ENCODE results near the gene SCRT2.

SCRT2 gene

DNA sequence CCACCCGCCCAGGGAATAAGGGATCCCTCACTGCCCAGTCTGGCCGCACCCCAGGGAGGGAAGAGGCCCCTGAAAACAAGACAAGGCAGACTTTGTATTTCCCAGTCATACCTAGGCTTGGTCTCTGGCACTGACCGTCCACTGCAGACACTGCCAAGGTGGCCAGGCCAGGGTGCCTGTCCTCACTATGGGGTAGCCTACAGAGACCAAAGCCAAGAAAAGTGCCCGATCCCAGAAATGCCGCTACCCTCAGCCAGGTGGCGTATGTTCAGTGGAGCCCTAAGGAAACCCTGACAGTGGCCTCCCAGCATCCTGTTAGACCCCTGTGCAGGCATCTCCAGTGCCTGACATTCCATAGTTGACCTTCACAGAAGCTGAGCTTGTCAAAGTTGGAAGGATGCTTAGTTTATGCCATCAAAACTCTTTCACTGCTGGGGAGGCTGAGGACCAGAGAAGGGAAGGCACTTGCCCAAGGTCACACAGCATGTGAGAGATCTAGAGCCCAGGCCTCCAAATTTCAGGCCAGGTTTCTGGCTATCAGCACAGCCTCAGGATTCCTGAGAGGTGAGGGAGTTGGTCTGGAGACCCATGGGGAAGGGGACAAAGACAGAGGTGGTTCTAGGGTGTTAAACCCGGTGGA is 2.5 kb downstream of the SCRT2 start:
- DNase-seq (ENCODE audit: low spot score) = no peak

DNA sequence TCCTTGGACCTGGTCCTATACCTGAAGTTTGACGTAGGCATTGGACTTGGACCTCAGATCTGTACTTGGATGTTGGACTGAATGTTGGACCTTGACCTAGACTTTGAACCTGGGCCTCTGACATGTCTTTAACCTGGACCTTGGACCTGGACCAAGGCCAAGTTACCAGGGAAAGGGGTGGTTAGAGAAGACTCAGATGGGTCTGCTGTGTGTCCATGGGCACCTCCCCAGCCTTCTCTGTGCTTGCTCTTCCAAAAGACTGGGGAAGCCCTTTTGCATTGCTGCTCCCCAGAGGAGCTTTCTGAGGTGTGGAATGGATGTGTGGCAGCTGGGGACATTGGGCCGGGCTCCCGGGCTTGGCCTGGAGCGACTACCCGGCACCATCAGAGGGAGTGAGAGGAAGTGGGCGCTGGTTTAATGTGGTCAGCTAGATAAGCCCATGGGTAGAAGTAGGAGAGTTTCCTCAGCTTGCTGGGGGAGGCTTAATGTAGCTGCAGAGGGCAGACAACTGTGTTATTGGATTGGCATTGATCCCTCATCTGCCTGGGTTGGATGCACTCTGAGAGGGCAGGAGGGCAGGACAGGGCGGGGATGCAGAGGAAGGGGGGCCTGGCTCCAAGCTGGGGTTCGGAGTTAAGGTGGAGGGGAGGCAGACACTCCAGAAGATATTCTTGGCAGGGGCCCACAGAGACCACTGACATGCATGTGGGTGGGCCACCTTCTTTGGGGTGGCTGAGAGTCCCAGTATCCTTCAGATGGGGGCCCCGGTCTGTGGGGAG is 4.2 kb downstream of the SCRT2 start:
- DNase-seq (ENCODE audit: low spot score) = no peak

DNA sequence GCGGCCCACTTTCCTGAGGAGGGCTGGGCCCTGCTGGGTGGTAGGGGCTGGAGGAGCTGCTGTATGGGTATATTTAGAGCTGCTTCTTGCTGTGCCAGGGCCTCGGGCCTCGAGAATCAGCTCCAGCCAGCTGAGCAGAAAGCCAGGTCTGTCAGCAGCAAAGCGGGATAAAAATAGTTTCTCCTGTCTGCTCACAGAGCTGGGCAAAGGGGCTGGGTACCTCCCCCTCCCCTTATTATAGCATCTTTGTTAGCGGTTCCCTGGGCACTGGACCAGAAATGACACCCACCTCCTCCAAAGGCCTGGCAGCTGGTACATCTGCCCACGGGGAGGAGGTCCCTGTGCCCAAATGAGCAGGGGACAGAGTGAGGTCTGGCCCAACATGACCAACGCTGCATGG is 6.0 kb downstream of the SCRT2 start:
- DNase-seq (ENCODE audit: low spot score) = no peak

DNA sequence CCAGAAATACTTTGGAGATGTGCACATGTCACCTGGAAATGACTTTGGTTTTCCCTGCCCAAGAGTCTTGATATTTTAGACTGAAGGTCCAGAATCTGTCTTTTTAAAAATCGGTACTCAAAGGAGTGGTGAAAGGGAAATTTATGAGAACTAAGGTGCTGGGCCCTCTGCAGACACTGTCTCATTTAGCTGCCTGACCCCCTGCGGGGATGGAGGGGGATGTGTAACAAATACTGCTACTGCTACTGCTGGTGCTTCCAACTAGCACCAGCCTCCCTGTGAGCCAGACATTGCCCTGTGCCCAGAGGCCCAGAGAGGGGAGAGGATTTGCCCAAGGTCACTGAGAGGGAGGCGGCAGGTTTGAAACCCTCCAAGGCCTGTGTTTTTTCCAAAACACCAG is 7.0 kb downstream of the SCRT2 start:
- DNase-seq (ENCODE audit: low spot score) = no peak

DNA sequence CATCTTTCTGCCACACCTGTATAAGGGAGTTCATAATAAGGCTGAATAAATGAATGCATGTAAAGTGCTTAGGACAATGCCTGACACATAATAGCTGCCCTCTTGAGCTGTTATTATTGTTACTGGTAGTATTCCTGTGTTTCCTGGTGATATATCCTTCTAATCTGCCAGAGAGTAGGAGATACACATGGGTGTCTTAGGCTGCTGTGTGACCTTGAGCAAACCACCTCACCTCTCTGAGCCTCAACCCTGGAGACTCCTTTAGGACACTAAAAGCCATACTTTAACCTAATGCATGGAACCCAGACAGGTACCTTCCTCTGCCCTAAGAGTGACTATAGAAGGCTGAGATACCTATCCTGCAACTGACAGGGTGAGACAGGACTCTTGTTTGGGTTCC is 7.6 kb downstream of the SCRT2 start:
- no peak for DNase-seq (ENCODE audit: low spot score)

DNA sequence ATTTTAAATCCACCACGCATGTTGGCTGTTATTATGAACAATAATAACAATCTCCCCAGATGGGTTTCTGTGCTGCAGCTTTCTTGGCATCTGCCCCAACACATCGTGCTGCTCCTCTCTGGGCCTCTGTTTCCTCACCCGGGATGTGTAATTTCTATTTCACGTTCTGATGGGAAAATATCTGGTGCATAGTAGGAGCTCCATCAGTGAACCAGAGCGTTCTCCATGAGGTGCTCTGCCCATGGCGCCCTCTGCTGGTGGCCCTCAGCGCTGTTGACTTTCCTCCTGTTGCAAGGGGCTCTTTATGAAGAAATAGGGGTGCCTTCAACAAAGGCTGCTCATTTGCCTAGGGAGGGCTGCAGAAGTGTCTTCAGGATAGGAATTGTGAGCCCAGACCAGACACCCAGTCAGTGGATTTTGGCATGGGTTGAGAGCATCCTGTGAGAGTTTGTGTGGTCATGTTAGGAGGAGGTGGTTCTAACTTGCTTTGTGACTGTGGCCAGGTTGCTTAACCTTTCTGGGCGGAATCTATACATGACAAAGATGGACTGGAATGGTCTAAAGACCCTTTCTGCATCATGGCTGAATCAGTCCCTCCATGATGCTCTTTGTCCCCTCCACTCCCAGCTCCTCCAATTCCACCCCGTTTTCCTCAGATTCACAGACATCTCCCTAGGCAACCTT is 8.1 kb downstream of the SCRT2 start:
- peak; percentile 49 for DNase-seq (ENCODE audit: low spot score)

DNA sequence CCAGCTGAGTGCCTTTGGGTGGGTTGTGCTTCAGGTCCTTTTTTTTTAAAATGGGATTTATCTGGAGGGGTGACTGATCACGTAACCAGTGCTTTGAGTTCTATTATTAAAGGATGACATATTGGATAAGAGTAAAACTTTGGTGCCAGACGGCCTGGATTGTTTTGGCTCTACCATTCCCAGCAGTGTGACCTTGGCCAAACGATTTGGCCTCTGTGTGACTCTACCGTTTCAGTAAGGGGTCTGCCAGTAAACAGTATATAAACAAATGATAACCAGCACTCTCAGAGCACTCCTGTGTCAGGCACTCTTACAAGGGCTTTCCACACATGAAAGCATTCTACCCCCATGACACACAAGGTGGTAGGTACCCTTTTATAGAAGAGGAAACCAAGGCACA is 8.7 kb downstream of the SCRT2 start:
- DNase-seq (ENCODE audit: low spot score) = no peak

DNA sequence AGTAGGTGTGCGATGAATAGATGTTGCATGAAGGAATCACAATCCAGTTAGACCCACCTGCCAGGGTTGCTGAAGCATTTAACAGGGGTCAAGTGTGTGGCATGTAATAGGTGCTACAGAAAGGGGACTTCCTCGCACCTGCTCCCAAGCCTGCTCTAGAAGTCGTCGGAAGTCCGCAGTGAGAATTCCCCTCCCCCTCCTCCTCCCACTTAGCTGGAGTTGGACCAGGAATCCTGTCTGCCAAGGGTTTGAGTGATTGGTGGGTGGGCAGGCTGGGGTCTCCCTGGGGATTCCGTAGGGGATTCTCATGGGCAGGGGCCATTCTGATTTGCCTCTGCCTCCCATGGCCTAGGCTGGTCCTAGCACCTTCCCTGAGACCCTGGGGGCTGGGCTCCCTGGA is 10.3 kb downstream of the SCRT2 start:
- DNase-seq (ENCODE audit: low spot score) = no peak

DNA sequence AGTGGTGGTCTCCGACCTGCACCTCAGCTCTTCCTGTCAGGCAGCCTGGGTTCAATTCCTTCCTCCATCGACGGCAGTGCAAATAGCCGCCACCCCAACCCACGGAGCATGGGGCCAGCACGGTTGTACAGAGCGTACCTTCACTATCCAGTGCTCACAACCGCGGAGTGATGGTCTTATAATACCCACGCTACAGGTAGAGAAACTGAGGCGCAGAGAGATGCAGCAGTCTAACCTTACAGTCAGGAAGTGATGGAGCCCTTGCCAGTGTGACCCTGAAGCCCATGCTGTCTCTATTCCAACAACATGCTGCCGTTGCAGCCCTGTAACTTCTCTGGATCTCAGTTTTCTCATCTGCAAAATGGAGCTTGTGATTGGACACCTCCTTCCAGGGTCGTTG is 11.0 kb downstream of the SCRT2 start:
- no peak for DNase-seq (ENCODE audit: low spot score)

DNA sequence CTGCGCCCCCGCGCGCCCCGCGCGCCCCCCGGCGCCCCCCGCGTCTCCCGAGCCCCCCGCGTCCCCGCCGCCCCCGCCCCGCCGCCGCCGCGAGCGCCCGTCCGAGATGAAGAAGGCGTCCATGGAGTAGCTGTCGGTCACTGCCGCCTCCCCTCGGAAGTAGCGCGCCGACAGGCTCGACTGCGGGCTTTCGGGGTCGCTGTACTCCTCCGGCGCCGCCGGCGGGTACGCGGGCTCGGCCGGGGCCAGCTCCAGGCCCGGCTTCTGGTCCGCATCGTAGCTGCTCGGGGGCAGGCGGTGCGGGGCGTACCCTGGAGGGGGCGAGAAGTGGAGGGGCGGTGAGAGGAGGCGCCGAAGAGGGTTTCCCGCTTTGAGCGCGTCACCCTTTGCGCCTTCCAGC is 11.5 kb downstream of the SCRT2 start:
- no peak for DNase-seq (ENCODE audit: low spot score)

DNA sequence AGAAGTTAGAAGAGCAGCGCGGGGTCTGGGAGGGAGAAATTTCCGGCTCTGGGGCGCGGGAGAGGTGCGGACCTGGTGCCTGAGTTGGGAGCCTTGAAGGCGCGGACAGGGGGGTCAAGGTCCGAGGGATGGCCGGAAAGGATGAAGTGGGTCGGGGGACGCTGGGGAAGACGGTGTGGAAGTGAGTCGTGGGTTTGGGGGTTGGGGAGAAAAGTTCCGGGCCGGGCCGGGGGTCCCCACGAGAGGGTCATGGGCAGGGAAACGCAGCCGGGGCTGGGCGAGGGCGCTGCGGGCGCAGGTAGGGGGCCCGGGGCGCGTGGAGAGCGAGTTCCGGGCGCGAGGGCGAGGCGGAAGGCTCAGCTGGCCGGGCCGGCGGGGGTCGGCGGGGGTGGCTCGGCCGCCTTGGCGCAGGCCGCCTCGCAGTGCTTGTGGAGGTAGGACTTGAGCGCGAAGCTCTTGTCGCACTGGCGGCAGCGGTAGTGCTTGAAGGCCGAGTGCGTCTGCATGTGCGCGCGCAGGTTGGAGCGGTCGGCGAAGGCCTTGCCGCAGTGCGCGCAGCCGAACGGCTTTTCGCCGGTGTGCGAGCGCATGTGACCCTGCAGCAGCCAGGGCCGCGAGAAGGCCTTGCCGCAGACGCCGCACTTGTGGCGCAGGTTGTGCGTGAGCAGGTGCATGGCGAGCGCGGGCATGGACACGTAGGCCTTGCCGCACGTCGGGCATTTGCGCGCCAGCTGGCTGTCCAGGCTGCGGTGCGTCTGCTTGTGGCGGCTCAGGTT is 12.1 kb downstream of the SCRT2 start:
- no peak for DNase-seq (ENCODE audit: low spot score)

DNA sequence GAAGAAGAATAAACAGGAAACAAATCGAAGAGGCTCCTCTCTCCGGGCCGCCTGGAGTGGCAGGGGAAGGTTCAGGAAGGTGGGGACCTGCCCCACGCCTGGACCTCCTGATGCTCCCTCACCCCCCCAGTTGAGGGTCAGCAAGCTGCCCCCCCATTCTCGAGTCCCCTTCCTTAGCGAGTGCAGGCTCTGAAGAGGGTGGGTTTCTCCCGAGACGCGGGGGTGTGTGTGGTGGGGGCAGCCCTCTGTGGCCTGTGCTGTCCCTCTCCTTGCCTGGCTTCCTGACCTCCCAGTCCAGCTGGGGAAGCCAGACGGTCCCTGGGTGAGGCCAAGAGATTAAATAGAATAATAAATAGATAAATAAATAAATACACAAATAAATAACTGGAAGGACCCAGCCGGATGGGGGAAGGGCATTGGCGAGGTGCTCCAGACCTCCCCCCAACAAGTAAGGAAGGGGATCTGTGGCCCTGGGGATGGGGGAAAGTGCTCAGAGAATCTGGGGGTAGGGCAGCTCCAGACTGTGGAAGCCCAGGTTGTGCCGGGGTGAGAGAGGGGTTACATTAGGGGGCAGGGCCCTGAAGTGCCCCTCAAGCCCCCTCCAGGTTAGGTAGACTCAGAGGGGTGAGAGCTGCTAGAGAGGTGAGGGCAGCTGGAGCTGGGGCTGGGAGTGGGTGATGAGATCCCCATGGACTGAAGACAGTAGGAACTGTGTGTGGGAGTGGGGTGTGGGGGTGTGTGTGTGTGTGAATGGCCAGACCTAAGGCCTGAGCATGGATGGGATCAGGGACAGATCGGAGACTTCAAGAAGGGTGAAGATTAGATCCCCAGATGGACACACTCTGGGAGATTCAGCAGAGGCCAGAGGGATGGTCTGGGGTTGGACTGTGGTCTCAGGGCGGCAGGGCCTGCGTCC is 13.1 kb downstream of the SCRT2 start:
- DNase-seq (ENCODE audit: low spot score) = no peak

DNA sequence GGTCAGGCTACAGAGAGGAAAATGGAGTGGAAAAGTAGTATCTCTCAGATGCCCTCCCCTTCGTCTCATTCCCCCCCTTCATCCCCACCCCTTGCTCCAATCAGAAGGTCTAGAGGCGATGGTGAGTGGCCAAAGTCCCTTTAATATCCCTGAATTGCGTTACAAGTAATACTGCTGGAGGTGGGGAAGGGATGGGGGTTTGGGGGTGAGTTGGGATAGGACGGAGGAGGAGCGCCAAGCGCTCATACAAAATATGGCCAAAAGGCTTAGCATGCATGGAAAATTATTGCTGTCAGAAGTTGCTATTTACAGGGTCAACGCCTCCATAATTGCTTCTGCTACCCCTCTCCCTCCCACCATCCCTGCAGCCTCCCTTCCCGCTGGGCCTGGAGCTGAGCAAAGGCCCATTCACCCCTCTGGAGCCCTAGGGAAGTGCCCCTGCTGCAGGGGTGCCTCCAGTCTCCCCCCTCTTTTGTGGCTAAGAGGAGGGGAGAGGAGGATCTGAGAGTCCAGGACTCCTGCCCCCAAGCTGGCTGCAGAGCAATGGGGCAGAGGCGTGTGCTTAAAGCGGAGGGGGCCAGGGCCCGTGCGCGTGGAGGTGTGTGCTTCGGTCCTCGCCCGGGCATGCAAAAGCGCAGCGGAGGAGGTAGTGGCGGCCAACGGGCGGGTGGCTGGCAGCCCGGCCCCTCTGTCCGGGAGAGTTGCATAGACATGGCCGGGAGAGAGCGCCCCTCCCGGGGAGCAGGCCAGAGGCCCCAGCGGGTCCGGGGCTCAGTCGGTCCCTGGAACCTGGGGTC is 13.9 kb downstream of the SCRT2 start:
- no peak for DNase-seq (ENCODE audit: low spot score)

DNA sequence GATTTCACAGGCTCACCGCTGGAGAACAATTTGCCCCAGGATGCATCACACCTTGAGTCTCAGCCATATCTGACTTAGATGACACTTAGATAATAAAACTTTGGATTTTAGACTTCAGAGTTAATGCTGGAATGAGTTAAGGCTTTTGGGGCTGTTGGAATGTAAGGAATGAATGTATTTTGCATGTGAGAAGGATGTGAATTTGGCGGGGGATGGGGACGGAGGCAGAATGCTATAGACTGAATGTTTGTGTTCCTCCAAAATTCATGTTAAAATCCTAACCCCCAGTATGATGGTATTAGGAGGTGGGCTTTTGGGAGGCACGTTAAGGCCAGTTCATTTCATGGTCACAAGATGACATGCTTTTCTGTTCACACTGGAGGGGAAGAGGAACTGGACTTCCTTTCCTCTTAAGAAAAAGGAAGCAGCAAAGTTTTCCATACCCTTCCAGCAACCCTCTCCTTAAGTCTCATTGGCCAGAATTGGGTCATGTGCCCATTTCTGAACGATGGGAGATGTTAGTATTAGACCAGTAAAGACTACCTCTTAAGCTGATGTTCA is 16.8 kb downstream of the SCRT2 start:
- DNase-seq (ENCODE audit: low spot score) = no peak

DNA sequence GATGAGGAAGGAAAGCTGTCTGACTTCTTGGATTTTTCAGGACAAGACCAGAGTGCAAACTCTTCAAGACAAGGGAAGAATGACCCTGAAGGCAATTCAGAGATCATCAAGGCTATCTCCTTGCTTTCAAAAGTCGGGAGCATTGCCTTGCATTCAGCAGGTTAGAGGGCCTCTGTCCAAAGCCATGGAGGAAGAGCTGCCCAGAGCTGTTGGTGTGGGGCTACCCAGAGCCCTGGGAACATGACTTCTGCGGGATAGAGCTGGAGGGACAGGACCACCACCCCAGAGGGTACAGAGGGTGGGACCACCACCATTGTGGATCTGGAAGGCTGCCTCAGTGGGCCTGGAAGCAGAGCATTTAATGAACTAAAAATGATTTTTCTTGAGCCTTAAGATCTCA is 17.4 kb downstream of the SCRT2 start:
- DNase-seq (ENCODE audit: low spot score) = no peak

DNA sequence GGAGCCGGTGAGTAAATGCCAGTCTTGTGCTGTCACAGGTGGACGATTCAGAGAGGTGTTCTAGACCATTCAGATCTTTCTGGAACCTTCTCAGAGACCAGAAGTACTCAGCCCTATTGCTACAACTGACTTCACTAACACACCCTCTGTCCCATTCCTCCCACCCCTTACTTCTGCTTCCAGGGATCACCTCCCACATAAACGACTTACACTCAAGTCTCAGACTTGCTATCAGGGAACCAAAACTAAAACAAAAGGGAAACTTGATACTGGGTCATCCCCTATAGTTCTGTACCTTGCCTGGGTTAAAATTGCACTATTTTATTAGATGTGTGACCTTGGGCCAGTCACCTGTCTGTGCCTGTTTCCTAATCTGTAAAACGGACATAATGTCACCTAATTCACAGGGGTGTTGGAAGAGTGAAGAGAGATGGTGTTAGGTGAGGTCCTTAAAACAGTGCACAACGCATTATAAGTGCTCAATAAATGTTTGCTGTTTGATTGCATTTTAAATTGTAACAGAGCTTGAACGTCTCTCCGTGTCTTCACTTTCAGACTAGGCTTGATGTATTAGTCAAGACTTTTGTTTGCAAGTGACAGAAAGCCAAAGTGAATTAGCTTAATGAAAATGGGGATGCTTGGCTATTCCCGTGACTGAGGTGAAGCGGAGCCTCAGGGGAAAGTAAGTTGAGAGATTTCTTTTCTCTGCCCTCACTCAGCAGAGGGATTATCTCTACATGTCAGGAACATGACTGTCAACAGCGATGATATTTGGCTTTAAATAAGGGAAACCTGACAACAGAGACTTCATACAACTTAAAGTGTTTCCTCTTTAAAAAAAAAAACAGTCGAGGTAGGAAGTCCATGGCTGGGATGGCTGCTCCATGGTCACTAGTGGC is 19.6 kb downstream of the SCRT2 start:
- no peak for DNase-seq (ENCODE audit: low spot score)

DNA sequence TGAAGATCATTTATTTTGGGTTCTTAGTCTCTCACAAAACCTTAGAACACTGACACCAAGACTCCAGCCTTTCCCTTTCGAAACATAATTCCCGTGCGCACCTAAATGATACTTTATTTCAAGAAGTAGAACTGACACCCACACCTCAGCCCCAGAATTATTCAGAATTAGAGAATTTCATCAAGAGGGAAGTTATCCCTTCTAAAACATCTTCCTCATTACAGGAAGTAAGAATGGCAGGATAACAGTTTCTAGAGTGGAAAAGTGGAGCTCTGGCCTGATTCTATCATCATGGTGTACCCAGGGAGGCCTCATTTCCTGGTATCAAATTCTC is 21.2 kb downstream of the SCRT2 start:
- no peak for DNase-seq (ENCODE audit: low spot score)

DNA sequence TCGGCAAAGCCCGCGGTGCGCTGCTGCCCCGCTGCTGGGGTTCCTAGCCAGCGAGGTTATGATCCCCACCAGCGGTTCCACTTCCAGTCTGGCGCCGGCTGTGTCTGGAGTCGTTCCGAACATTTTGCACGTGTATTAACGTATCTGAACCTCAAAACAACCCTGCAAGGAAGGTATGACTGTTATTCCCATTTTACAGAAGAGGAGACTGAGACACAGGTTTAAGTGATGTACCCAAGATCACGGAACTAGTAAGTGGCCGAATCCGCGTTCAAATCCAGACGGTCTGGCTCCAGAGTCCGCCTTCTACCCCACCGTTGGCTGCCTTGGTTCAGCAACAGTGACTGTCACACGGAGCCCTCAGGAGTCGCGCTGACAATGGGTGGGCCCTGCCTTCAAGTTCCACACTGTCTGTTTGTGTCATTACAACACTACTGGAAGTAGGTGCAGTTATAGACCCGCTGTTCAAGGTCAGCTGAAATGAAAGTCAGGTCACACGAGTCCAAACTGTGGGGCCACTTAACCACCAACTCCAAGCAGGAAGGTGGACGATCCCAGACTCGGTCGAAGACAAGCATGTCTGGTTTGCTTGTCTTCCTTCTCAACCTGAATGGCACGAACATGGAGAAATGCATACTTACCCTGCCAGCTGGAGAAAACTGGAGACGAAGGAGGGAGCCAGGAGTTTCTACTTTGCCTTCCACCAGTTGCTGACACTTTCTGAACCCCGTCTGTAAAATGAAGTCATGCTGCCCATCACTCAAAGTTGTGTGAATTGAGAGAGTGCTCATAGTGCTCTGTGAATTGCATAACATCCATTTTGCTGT is 21.8 kb downstream of the SCRT2 start:
- DNase-seq (ENCODE audit: low spot score) = no peak

Measured in COLO829 (cell line).